A549 (cell line): ENCODE results near the gene SSPN. TPM values are rescaled to one million over a fixed set of nuclear protein-coding genes. Genes with fewer than 3 reads are reported as not detected.

Source experiments
- ATAC-seq, 2 experiments: fragments of 200-7000 bp in 1 of 2; fragments of >200 bp in 1 of 2; cut with Nextera tagmentation in 1 of 2; cut with Tn5 transposase in 1 of 2; 3 replicates each; pipeline versions ENCODE4 v1.8.0 to v1.9.1; 2018 to 2020; ENCODE audit warnings: mild to moderate bottlenecking in 1 of 2, moderate library complexity in 1 of 2
- CTCF ChIA-PET: fragments of 300-600 bp; sonication (Branson Sonifier 250); formaldehyde crosslinking; extraction: SDS; loops from one replicate; lab custom pipeline; 2021; ENCODE audit warnings: antibody characterized with exemption, inconsistent platforms; lab: Yijun Ruan, JAX
- POLR2A ChIA-PET: fragments of 350-600 bp; formaldehyde crosslinking; extraction: SDS; loops from one replicate; lab custom pipeline; 2021; ENCODE audit warnings: antibody characterized with exemption, inconsistent platforms; lab: Yijun Ruan, JAX
- DNase-seq, 2 experiments: peaks; one replicate each; pipeline versions ENCODE4 v3.0.0 to v3.0.0-alpha.2; 2011 to 2016; ENCODE audit warnings: low read depth in 1 of 2, low spot score in 1 of 2
- FAIRE-seq: peaks from 2 replicates; lab custom pipeline; 2011; peaks lifted over from hg19 to GRCh38; lab: Jason Lieb, UNC
- H3K27ac ChIP-seq, 2 experiments: fragments of >200 bp; sonication (Bioruptor Twin); formaldehyde crosslinking; 3 replicates each; pipeline ENCODE4 v1.5.1; 2016 to 2017
- H3K4me1 ChIP-seq: fragments of >200 bp; sonication (Bioruptor Twin); formaldehyde crosslinking; 3 replicates; pipeline ENCODE4 v1.6.1; 2016
- H3K4me2 ChIP-seq: fragments of >200 bp; sonication (Bioruptor Twin); formaldehyde crosslinking; 3 replicates; pipeline ENCODE4 v1.6.1; 2016
- H3K4me3 ChIP-seq: fragments of >200 bp; sonication (Bioruptor Twin); formaldehyde crosslinking; 3 replicates; pipeline ENCODE4 v1.5.1; 2016
- H3K9me3 ChIP-seq: fragments of >200 bp; sonication (Bioruptor Twin); formaldehyde crosslinking; 3 replicates; pipeline ENCODE4 v1.6.1; 2016
- CEBPB ChIP-seq, 2 experiments: fragments of >200 bp in 1 of 2; sonication (Bioruptor Twin) in 1 of 2; formaldehyde crosslinking in 1 of 2; IDR thresholded peaks; 2 replicates each; pipeline ENCODE4 v1.6.1; 2012 to 2016
- EHF ChIP-seq: fragments of 250-450 bp; sonication (Bioruptor Pico); IDR thresholded peaks from 2 replicates; pipeline ENCODE4 v1.5.0; 2020; ENCODE audit warnings: mild to moderate bottlenecking
- FOSL2 ChIP-seq, 2 experiments: fragments of 450-650 bp in 1 of 2; fragments of >200 bp in 1 of 2; sonication (Bioruptor Twin) in 1 of 2; formaldehyde crosslinking; IDR thresholded peaks; 2 replicates each; pipeline versions ENCODE4 v1.5.0 to v1.6.1; 2016 to 2020; ENCODE audit warnings: mild to moderate bottlenecking in 1 of 2, moderate library complexity in 1 of 2
- GATA3 ChIP-seq: IDR thresholded peaks from 2 replicates; pipeline ENCODE4 v1.6.1; 2012; ENCODE audit warnings: borderline replicate concordance
- HDAC2 ChIP-seq: fragments of 200-600 bp; sonication (generic); IDR thresholded peaks from 2 replicates; pipeline ENCODE4 v1.6.1; 2016
- HOXA7 ChIP-seq: fragments of 250-450 bp; sonication (Bioruptor Pico); IDR thresholded peaks from 2 replicates; pipeline ENCODE4 v1.5.0; 2020; ENCODE audit warnings: mild to moderate bottlenecking, moderate library complexity
- HOXB5 ChIP-seq: fragments of 250-450 bp; sonication (Bioruptor Pico); IDR thresholded peaks from 2 replicates; pipeline ENCODE4 v1.5.0; 2020; ENCODE audit warnings: mild to moderate bottlenecking, moderate library complexity
- JUN ChIP-seq, 2 experiments: fragments of >200 bp; sonication (Bioruptor Twin); formaldehyde crosslinking; IDR thresholded peaks; 2 replicates in 1 of 2; 3 replicates in 1 of 2; pipeline ENCODE4 v1.6.1; 2016 to 2017
- MAZ ChIP-seq: fragments of 150-350 bp; IDR thresholded peaks from 2 replicates; pipeline ENCODE4 v1.6.1; 2014; ENCODE audit warnings: antibody characterized with exemption, low read depth, low read length, borderline replicate concordance
- POLR2AphosphoS2 ChIP-seq: conservative IDR thresholded peaks from 2 replicates; pipeline ENCODE4 v1.6.1; 2012; ENCODE audit warnings: low read length, improper control_type of control experiment, inconsistent platforms
- RCOR1 ChIP-seq: fragments of 150-350 bp; IDR thresholded peaks from 2 replicates; pipeline ENCODE4 v1.6.1; 2014; ENCODE audit warnings: antibody characterized with exemption, low read length, low read depth
- SMC3 ChIP-seq: fragments of >200 bp; sonication (Bioruptor Twin); formaldehyde crosslinking; IDR thresholded peaks from 3 replicates; pipeline ENCODE4 v1.6.1; 2018; ENCODE audit warnings: inconsistent platforms
- ZFP36 ChIP-seq: fragments of 450-650 bp; IDR thresholded peaks from 2 replicates; pipeline ENCODE4 v1.6.1; 2014; ENCODE audit warnings: borderline replicate concordance; ENCODE audit not compliant: partially characterized antibody
- ZSCAN20 ChIP-seq: fragments of 250-450 bp; sonication (Bioruptor Pico); IDR thresholded peaks from 2 replicates; pipeline ENCODE4 v1.8.0; 2022; ENCODE audit warnings: mild to moderate bottlenecking, moderate library complexity
- WGBS: methylation state at CpG from one replicate; pipeline ENCODE4 v1.1.6; 2017; ENCODE audit errors: missing lambda C conversion rate; 5-methylcytosine and 5-hydroxymethylcytosine counted together
- polyA plus RNA-seq, 4 experiments: library from polyadenylated mRNA; depleted of rRNA in 3 of 4; stranded (reverse); fragments of >200 nt; fragmentation: RNase III in 1 of 4; extraction: RNeasy Plus Mini Kit Qiagen cat#74134 plus additional on column Dnase treatment in 1 of 4; gene quantifications; 2 replicates in 3 of 4; 3 replicates in 1 of 4; pipeline ENCODE4 v1.2.3, GENCODE V29; 2011 to 2017
- TF ChIP-seq, protein P1 (sequence below): fragments of 250-450 bp; sonication (Bioruptor Pico); IDR thresholded peaks from 2 replicates; pipeline ENCODE4 v1.5.0; 2021; ENCODE audit warnings: mild to moderate bottlenecking, moderate library complexity, borderline replicate concordance
- TF ChIP-seq, protein P2 (sequence below): fragments of 250-450 bp; sonication (Bioruptor Pico); IDR thresholded peaks from 2 replicates; pipeline ENCODE4 v1.5.0; 2020; ENCODE audit warnings: low read depth, mild to moderate bottlenecking, moderate library complexity
- TF ChIP-seq, protein P3 (sequence below): IDR thresholded peaks from 2 replicates; pipeline ENCODE4 v1.6.1; 2012
- TF ChIP-seq, protein P4 (sequence below): fragments of 450-650 bp; IDR thresholded peaks from 2 replicates; pipeline ENCODE4 v1.6.1; 2014; ENCODE audit warnings: antibody characterized with exemption
- TF ChIP-seq, protein P5 (sequence below): fragments of 200-600 bp; sonication (generic); IDR thresholded peaks from 2 replicates; pipeline ENCODE4 v1.6.1; 2016; ENCODE audit warnings: antibody characterized with exemption, mild to moderate bottlenecking, moderate library complexity
- TF ChIP-seq, protein P6 (sequence below): fragments of >200 bp; sonication (Bioruptor Twin); formaldehyde crosslinking; IDR thresholded peaks from 3 replicates; pipeline ENCODE4 v1.5.1; 2016
- TF ChIP-seq, protein P7 (sequence below): IDR thresholded peaks from 2 replicates; pipeline ENCODE4 v1.6.1; 2012; ENCODE audit warnings: low read depth, borderline replicate concordance

The SSPN gene
- polyA plus RNA-seq, 2 of the 4 experiments (the other 2 are of a cell fraction), result 0.85 to 2.6 TPM

DNA sequence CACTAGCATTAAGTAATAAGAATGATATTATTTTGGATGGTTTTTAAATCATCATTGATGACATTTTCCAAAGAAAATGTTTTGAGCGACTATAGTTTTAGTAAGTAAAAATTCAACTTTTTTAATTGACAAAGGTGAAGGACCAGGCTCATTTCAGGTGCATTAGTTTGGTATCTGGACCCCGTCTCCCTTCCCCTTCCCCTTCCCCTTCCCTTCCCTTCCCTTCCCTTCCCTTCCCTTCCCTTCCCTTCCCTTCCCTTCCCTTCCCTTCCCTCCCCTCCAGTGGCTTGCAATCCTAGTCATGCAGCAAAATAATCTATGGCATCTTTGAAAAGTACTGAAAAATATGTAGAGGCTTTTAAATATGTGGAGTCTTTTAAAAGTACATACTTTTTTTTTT is 13.0 kb upstream of the SSPN start:
- FAIRE-seq, result no peak
- CTCF ChIA-PET, result no interaction called here
- Histone ChIP-seq H3K4me1 (peaks cover 10% of the 10 kb centered on the region), H3K4me3 (no peak overlapping the region), H3K4me2 (no peak overlapping the region), H3K9me3 (no peaks in the 10 kb centered on the region), H3K27ac (no peak overlapping the region)
- TF ChIP-seq ZFP36, result no peak
- no peak for TF ChIP-seq CEBPB (IDR thresholded peaks at IDR 0.05)
- TF ChIP-seq, protein P1, sequence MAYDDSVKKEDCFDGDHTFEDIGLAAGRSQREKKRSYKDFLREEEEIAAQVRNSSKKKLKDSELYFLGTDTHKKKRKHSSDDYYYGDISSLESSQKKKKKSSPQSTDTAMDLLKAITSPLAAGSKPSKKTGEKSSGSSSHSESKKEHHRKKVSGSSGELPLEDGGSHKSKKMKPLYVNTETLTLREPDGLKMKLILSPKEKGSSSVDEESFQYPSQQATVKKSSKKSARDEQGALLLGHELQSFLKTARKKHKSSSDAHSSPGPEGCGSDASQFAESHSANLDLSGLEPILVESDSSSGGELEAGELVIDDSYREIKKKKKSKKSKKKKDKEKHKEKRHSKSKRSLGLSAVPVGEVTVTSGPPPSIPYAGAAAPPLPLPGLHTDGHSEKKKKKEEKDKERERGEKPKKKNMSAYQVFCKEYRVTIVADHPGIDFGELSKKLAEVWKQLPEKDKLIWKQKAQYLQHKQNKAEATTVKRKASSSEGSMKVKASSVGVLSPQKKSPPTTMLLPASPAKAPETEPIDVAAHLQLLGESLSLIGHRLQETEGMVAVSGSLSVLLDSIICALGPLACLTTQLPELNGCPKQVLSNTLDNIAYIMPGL (CRISPR knock-in tag), result no peak
- no peak for TF ChIP-seq RCOR1
- no peak for TF ChIP-seq HOXB5 (CRISPR knock-in tag)
- TF ChIP-seq GATA3, result no peak
- no peak for TF ChIP-seq ZSCAN20 (CRISPR knock-in tag)
- TF ChIP-seq HOXA7 (CRISPR knock-in tag), result no peak
- TF ChIP-seq, protein P2, sequence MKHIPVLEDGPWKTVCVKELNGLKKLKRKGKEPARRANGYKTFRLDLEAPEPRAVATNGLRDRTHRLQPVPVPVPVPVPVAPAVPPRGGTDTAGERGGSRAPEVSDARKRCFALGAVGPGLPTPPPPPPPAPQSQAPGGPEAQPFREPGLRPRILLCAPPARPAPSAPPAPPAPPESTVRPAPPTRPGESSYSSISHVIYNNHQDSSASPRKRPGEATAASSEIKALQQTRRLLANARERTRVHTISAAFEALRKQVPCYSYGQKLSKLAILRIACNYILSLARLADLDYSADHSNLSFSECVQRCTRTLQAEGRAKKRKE (CRISPR knock-in tag), result no peak
- TF ChIP-seq POLR2AphosphoS2, result no peak
- no peak for TF ChIP-seq MAZ
- TF ChIP-seq, protein P3, sequence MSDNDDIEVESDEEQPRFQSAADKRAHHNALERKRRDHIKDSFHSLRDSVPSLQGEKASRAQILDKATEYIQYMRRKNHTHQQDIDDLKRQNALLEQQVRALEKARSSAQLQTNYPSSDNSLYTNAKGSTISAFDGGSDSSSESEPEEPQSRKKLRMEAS, result no peak
- TF ChIP-seq, protein P4, sequence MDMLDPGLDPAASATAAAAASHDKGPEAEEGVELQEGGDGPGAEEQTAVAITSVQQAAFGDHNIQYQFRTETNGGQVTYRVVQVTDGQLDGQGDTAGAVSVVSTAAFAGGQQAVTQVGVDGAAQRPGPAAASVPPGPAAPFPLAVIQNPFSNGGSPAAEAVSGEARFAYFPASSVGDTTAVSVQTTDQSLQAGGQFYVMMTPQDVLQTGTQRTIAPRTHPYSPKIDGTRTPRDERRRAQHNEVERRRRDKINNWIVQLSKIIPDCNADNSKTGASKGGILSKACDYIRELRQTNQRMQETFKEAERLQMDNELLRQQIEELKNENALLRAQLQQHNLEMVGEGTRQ, result no peak
- no peak for TF ChIP-seq SMC3
- no peak for TF ChIP-seq FOSL2 (IDR thresholded peaks at IDR 0.05)
- no peak for TF ChIP-seq FOSL2 (CRISPR knock-in tag; IDR thresholded peaks at IDR 0.05)
- no peak for TF ChIP-seq HDAC2
- no peak for TF ChIP-seq JUN (IDR thresholded peaks at IDR 0.05)
- TF ChIP-seq, protein P5, sequence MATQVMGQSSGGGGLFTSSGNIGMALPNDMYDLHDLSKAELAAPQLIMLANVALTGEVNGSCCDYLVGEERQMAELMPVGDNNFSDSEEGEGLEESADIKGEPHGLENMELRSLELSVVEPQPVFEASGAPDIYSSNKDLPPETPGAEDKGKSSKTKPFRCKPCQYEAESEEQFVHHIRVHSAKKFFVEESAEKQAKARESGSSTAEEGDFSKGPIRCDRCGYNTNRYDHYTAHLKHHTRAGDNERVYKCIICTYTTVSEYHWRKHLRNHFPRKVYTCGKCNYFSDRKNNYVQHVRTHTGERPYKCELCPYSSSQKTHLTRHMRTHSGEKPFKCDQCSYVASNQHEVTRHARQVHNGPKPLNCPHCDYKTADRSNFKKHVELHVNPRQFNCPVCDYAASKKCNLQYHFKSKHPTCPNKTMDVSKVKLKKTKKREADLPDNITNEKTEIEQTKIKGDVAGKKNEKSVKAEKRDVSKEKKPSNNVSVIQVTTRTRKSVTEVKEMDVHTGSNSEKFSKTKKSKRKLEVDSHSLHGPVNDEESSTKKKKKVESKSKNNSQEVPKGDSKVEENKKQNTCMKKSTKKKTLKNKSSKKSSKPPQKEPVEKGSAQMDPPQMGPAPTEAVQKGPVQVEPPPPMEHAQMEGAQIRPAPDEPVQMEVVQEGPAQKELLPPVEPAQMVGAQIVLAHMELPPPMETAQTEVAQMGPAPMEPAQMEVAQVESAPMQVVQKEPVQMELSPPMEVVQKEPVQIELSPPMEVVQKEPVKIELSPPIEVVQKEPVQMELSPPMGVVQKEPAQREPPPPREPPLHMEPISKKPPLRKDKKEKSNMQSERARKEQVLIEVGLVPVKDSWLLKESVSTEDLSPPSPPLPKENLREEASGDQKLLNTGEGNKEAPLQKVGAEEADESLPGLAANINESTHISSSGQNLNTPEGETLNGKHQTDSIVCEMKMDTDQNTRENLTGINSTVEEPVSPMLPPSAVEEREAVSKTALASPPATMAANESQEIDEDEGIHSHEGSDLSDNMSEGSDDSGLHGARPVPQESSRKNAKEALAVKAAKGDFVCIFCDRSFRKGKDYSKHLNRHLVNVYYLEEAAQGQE, result no peak
- no peak for DNase-seq
- POLR2A ChIA-PET, result no interaction called here
- ATAC-seq, result no peak
- WGBS, result 72% methylated on average over 2 of the region's 2 CpGs

DNA sequence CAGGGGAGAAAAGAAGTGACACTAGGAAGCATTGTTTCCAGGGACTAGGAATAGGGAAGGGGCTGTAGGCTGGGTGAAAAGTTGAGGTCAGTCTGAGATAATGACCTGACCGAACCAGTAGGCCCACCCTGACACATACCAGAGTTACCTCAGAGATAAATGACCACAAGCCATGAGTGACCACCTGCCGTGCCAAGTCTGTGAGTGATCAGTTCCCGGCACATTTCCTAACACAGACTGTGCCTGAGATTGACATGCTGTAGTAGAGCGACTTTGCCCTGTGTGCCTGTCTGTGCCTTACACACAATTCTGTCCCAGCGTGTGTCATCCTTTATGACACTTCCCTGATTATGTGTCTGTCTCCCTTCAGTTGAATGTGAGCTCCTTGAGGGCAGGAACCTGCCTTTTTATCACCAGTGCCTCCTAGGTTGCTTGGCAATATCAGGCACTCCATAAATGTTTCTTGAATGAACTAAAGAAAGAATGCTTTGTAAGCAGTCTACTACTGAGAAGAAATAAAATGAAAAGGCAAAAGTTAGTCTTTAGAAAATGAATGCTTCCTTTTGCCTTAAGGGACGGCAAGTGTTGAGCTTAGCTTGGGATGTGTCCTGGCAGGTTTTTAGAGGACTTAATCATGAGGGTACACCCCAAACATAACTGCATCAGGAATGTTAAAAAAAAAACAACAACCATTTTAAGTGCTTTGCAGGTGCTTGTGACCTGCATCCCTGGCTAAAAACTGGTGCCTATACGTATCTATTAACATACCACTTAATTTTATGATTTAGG is 9.6 kb upstream of the SSPN start:
- FAIRE-seq, result no peak
- Histone ChIP-seq H3K4me2 (no peak overlapping the region), H3K9me3 (no peaks in the 10 kb centered on the region), H3K4me1 (peaks cover 24% of the 10 kb centered on the region), H3K4me3 (no peak overlapping the region), H3K27ac (no peak overlapping the region)
- TF ChIP-seq FOSL2 (IDR thresholded peaks at IDR 0.05) (no peak), FOSL2 (CRISPR knock-in tag; IDR thresholded peaks at IDR 0.05) (no peak), GATA3 (no peak), EHF (CRISPR knock-in tag) (no peak)
- TF ChIP-seq, protein P6, sequence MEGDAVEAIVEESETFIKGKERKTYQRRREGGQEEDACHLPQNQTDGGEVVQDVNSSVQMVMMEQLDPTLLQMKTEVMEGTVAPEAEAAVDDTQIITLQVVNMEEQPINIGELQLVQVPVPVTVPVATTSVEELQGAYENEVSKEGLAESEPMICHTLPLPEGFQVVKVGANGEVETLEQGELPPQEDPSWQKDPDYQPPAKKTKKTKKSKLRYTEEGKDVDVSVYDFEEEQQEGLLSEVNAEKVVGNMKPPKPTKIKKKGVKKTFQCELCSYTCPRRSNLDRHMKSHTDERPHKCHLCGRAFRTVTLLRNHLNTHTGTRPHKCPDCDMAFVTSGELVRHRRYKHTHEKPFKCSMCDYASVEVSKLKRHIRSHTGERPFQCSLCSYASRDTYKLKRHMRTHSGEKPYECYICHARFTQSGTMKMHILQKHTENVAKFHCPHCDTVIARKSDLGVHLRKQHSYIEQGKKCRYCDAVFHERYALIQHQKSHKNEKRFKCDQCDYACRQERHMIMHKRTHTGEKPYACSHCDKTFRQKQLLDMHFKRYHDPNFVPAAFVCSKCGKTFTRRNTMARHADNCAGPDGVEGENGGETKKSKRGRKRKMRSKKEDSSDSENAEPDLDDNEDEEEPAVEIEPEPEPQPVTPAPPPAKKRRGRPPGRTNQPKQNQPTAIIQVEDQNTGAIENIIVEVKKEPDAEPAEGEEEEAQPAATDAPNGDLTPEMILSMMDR, result no peak
- TF ChIP-seq, protein P7, sequence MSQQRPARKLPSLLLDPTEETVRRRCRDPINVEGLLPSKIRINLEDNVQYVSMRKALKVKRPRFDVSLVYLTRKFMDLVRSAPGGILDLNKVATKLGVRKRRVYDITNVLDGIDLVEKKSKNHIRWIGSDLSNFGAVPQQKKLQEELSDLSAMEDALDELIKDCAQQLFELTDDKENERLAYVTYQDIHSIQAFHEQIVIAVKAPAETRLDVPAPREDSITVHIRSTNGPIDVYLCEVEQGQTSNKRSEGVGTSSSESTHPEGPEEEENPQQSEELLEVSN, result no peak
- POLR2A ChIA-PET, result no interaction called here
- CTCF ChIA-PET, result no interaction called here
- no peak for DNase-seq
- ATAC-seq, result no peak
- 73% methylated on average over 7 of the region's 7 CpGs for WGBS
